NCI-H1930 (cell line): Measurements from ENCODE around the gene GANC.

ENCODE experiments used
- DNase-seq, 2 experiments: peaks; one replicate each; lab custom pipeline; 2025; lab: John Stamatoyannopoulos, UW

GANC gene

GRCh38 chr15:42348083-42348482 is 75.1 kb downstream of the GANC start:
- DNase-seq: no peak

- DNase-seq: no peak
Observed at GRCh38 chr15:42349186-42349585, 76.2 kb downstream of the GANC start.

- no peak for DNase-seq
Observed at GRCh38 chr15:42352401-42352800, 79.4 kb downstream of the GANC start.

GRCh38 chr15:42353061-42353460 is 80.1 kb downstream of the GANC start:
- DNase-seq: no peak

GRCh38 chr15:42354824-42355223 is 81.8 kb downstream of the GANC start:
- DNase-seq: no peak

GRCh38 chr15:42355291-42355690 is 82.3 kb downstream of the GANC start:
- no peak for DNase-seq

- no peak for DNase-seq
Observed at GRCh38 chr15:42356851-42357250, 83.8 kb downstream of the GANC start.

GRCh38 chr15:42358141-42358540 is 85.1 kb downstream of the GANC start:
- DNase-seq: no peak

- DNase-seq: no peak
Observed at GRCh38 chr15:42359249-42359648, 86.2 kb downstream of the GANC start, which contains the start of gene CAPN3. Gene CAPN3, plus strand, starts transcription at chr15:42359501. Its CDS starts 305 bp downstream, at chr15:42359806.

- no peak for DNase-seq
Observed at GRCh38 chr15:42359985-42360384, 87.0 kb downstream of the GANC start.

- no peak for DNase-seq
Observed at GRCh38 chr15:42360535-42361112, 87.6 kb downstream of the GANC start.

- no peak for DNase-seq
Observed at GRCh38 chr15:42363487-42363886, 90.5 kb downstream of the GANC start.

- DNase-seq: no peak
Observed at GRCh38 chr15:42363942-42364341, 90.9 kb downstream of the GANC start.

- DNase-seq: no peak
Observed at GRCh38 chr15:42364529-42364928, 91.5 kb downstream of the GANC start.

GRCh38 chr15:42365921-42366550 is 93.0 kb downstream of the GANC start:
- no peak for DNase-seq

- no peak for DNase-seq
Observed at GRCh38 chr15:42367041-42367440, 94.0 kb downstream of the GANC start.

- DNase-seq: no peak
Observed at GRCh38 chr15:42368096-42368495, 95.1 kb downstream of the GANC start.

- no peak for DNase-seq
Observed at GRCh38 chr15:42371096-42371495, 98.1 kb downstream of the GANC start.

- no peak for DNase-seq
Observed at GRCh38 chr15:42373274-42373673, 100.3 kb downstream of the GANC start.

GRCh38 chr15:42373936-42374335 is 100.9 kb downstream of the GANC start:
- DNase-seq: no peak

- no peak for DNase-seq
Observed at GRCh38 chr15:42374810-42375209, 101.8 kb downstream of the GANC start.

GRCh38 chr15:42375252-42375651 is 102.3 kb downstream of the GANC start:
- DNase-seq: no peak

- DNase-seq: no peak
Observed at GRCh38 chr15:42375941-42376340, 102.9 kb downstream of the GANC start.

- no peak for DNase-seq
Observed at GRCh38 chr15:42378011-42378410, 105.0 kb downstream of the GANC start.
